Endothelial cell of umbilical vein (primary cell): ENCODE data around the gene FBXO34. TPM values are rescaled to one million over a fixed set of nuclear protein-coding genes. Genes with fewer than 3 reads are reported as not detected.

Experiments used
- BruUV-seq: library from RNA; stranded (reverse); fragments of 400-500 nt; replicated peaks from 2 replicates; lab custom pipeline; 2021; lab: Mats Ljungman, UMichigan
- CTCF ChIA-PET: fragments of 300-600, 350-600 bp; sonication (Branson Sonifier 250); formaldehyde crosslinking; loops from one replicate; lab custom pipeline; 2021; ENCODE audit warnings: antibody characterized with exemption, inconsistent platforms; lab: Charles Lee
- POLR2A ChIA-PET: fragments of 300-600, 350-600 bp; sonication (Branson Sonifier 250); formaldehyde crosslinking; loops from one replicate; lab custom pipeline; 2021; ENCODE audit warnings: antibody characterized with exemption, inconsistent platforms; lab: Charles Lee
- DNase-seq: peaks from one replicate; pipeline ENCODE4 v3.0.0-alpha.2; 2011; ENCODE audit warnings: low read depth, low spot score
- FAIRE-seq: peaks from 2 replicates; lab custom pipeline; 2011; peaks lifted over from hg19 to GRCh38; lab: Jason Lieb, UNC
- H2AFZ ChIP-seq: 2 replicates; pipeline ENCODE4 v1.6.0; 2012; ENCODE audit warnings: low read depth, low read length, control low read depth, inconsistent platforms
- H3K27ac ChIP-seq: 2 replicates; pipeline ENCODE4 v1.5.1; 2011; ENCODE audit warnings: low read depth, mild to moderate bottlenecking, control low read depth, low read length, moderate library complexity; ENCODE audit not compliant: insufficient read depth
- H3K27me3 ChIP-seq, 2 experiments: 2 replicates each; pipeline versions ENCODE4 v1.6.0 to v1.6.1; 2011; ENCODE audit warnings: low read length in 2 of 2, mixed read lengths in 1 of 2; ENCODE audit not compliant: control insufficient read depth in 2 of 2, insufficient read depth in 2 of 2
- H3K36me3 ChIP-seq, 2 experiments: 2 replicates in 1 of 2; 3 replicates in 1 of 2; pipeline ENCODE4 v1.5.1; 2011; ENCODE audit warnings: low read length in 2 of 2, mild to moderate bottlenecking in 1 of 2, moderate library complexity in 1 of 2; ENCODE audit not compliant: control insufficient read depth in 2 of 2, insufficient read depth in 2 of 2; ENCODE audit errors: extremely low read depth in 1 of 2
- H3K4me1 ChIP-seq: 3 replicates; pipeline ENCODE4 v1.5.1; 2011; ENCODE audit warnings: mild to moderate bottlenecking, low read length; ENCODE audit not compliant: control insufficient read depth, insufficient read depth; ENCODE audit errors: extremely low read depth
- H3K4me2 ChIP-seq: 2 replicates; pipeline ENCODE4 v1.6.1; 2011; ENCODE audit warnings: low read length, control low read depth, mixed read lengths; ENCODE audit not compliant: insufficient read depth
- H3K4me3 ChIP-seq, 3 experiments: fragments of 200-600 bp in 1 of 3; sonication (generic), shearing (Covaris generic) in 1 of 3; replicated peaks in 1 of 3; 2 replicates each; pipeline ENCODE4 v1.5.1; 2011 to 2016; ENCODE audit warnings: control low read depth in 3 of 3, low read length in 3 of 3, mild to moderate bottlenecking in 2 of 3, inconsistent platforms in 1 of 3, low read depth in 1 of 3, moderate library complexity in 1 of 3; ENCODE audit not compliant: insufficient read depth in 1 of 3
- H3K79me2 ChIP-seq: 2 replicates; pipeline ENCODE4 v1.6.0; 2012; ENCODE audit warnings: low read length, inconsistent platforms; ENCODE audit not compliant: control insufficient read depth, insufficient read depth
- H3K9ac ChIP-seq: replicated peaks from 2 replicates; pipeline ENCODE3; 2011; ENCODE audit warnings: low read length, control low read depth; ENCODE audit not compliant: insufficient read depth; ENCODE audit errors: extremely low read depth
- H3K9me1 ChIP-seq: replicated peaks from 3 replicates; pipeline ENCODE4 v1.6.0; 2011; ENCODE audit warnings: mild to moderate bottlenecking, low read length; ENCODE audit not compliant: control insufficient read depth, insufficient read depth; ENCODE audit errors: extremely low read depth
- H3K9me3 ChIP-seq: replicated peaks from 2 replicates; pipeline ENCODE4 v1.5.1; 2012; ENCODE audit warnings: low read length, inconsistent platforms; ENCODE audit not compliant: control insufficient read depth, insufficient read depth
- H4K20me1 ChIP-seq: replicated peaks from 2 replicates; pipeline ENCODE3; 2011; ENCODE audit warnings: mild to moderate bottlenecking, low read length; ENCODE audit not compliant: control insufficient read depth, insufficient read depth; ENCODE audit errors: extremely low read depth
- CTCF ChIP-seq, 2 donors: IDR thresholded peaks; 1 replicate in 1 of 2; 2 replicates in 1 of 2; pipeline ENCODE4 v1.5.1; 2011; ENCODE audit warnings: low read length in 2 of 2, mild to moderate bottlenecking in 2 of 2, moderate library complexity in 2 of 2, control low read depth in 1 of 2, inconsistent platforms in 1 of 2, low read depth in 1 of 2; ENCODE audit not compliant: insufficient read depth in 1 of 2; ENCODE audit errors: extremely low read depth in 1 of 2
- EZH2 ChIP-seq: IDR thresholded peaks from 2 replicates; pipeline ENCODE4 v1.6.1; 2012; ENCODE audit warnings: borderline replicate concordance, low read depth, mild to moderate bottlenecking, moderate library complexity, low read length, inconsistent platforms; ENCODE audit not compliant: severe bottlenecking
- FOS ChIP-seq: IDR thresholded peaks from 2 replicates; pipeline ENCODE4 v1.6.1; 2011; ENCODE audit warnings: mild to moderate bottlenecking, low read length, moderate library complexity, borderline replicate concordance; ENCODE audit not compliant: insufficient read depth
- JUN ChIP-seq: IDR thresholded peaks from 2 replicates; pipeline ENCODE4 v1.6.1; 2011; ENCODE audit warnings: borderline replicate concordance, low read depth; ENCODE audit not compliant: insufficient read length, insufficient read depth
- MAX ChIP-seq: IDR thresholded peaks from 2 replicates; pipeline ENCODE4 v1.6.1; 2011; ENCODE audit not compliant: insufficient read depth, insufficient read length
- MYC ChIP-seq: IDR thresholded peaks from one replicate; pipeline ENCODE4 v1.6.1; 2011; ENCODE audit warnings: mild to moderate bottlenecking, low read depth, low read length
- POLR2AphosphoS5 ChIP-seq: IDR thresholded peaks from 2 replicates; pipeline ENCODE4 v1.6.1; 2012; ENCODE audit warnings: low read depth, mild to moderate bottlenecking, control low read depth, low read length, moderate library complexity; ENCODE audit not compliant: insufficient read depth
- dilution Hi-C: fragments of 300-500 bp; cut with MboI; formaldehyde crosslinking; loops from one replicate; pipeline ENCODE4 v1.15.0; 2019; ENCODE audit warnings: low sequenced_read_pairs; ENCODE audit not compliant: extremely low pct_ligation_motif_present
- intact Hi-C: fragments of 100-400 bp; cut with micrococcal nuclease; formaldehyde crosslinking; loops from one replicate; pipeline ENCODE4 v1.10.0; 2022
- polyA plus RNA-seq, 4 experiments: library from polyadenylated mRNA; depleted of rRNA in 3 of 4; stranded (reverse) in 3 of 4; unstranded in 1 of 4; fragments of >200 nt; gene quantifications; 2 replicates each; pipeline versions ENCODE4 v1.2.1 to v1.2.3, GENCODE V29; 2011 to 2012; ENCODE audit warnings: missing spikeins in 1 of 4
- total RNA-seq: library from RNA; stranded (reverse); gene quantifications from 2 replicates; pipeline ENCODE4 v1.2.3, GENCODE V29; 2021

Gene FBXO34
- total and polyA plus RNA-seq, 2 donors (not counting 3 experiments of a cell fraction or from before 2014, with no cell fraction given) = 8.5 to 14.2 TPM

- H3K9me3 ChIP-seq = no peaks in the 10 kb centered on the region
- TF ChIP-seq POLR2AphosphoS5 = no peak
- TF ChIP-seq EZH2 = no peak
- TF ChIP-seq MYC = no peak
- TF ChIP-seq JUN = no peak
- TF ChIP-seq CTCF (IDR thresholded peaks at IDR 0.05; ENCODE audit: extremely low read depth in 1 of 2, insufficient read depth in 1 of 2, low read depth in 1 of 2, low read length in 2 of 2) = no peak
- TF ChIP-seq MAX = no peak
- no peak for TF ChIP-seq FOS
- POLR2A ChIA-PET = no interaction called here
- intact Hi-C loops (no loop called here), dilution Hi-C loops (no loop called here)
- no peak for DNase-seq
- H3K4me2 ChIP-seq = no peak overlapping the region
- peaks cover 2 to 12% of the 10 kb centered on the region in 2 experiments for H3K36me3 ChIP-seq
- CTCF ChIA-PET = interaction anchor here (1.4 kb wide), 1 partner anchor 140 kb away, joined by 5 read pairs; no protein-coding TSS in a partner anchor
- H3K79me2 ChIP-seq = no peaks in the 10 kb centered on the region
- H3K9ac ChIP-seq = no peak overlapping the region
- H4K20me1 ChIP-seq = no peaks in the 10 kb centered on the region
- no TSS peak for BruUV-seq
- H3K4me1 ChIP-seq = no peaks in the 10 kb centered on the region
- no peak overlapping the region for H2AFZ ChIP-seq
- no peaks in the 10 kb centered on the region for H3K9me1 ChIP-seq
- no peak overlapping the region for H3K4me3 ChIP-seq
- H3K27me3 ChIP-seq = no peaks in the 10 kb centered on the region
- FAIRE-seq = no peak
- H3K27ac ChIP-seq = no peak overlapping the region
Observed at GRCh38 chr14:55386037-55386808, 115.0 kb downstream of the FBXO34 start.
